GM19193 (cell line): ENCODE measurements around the gene FOXA3.
A peak's percentile ranks its signal among the peaks of the same experiment; 100 is the strongest.

Source experiments
- POLR2A ChIP-seq: IDR thresholded peaks from 4 replicates; pipeline ENCODE4 v1.6.1; 2011; ENCODE audit not compliant: insufficient read depth, insufficient read length; ENCODE audit errors: extremely low read depth

The FOXA3 gene

GRCh38 chr19:45879055-45879454 lies 14.9 kb downstream of the FOXA3 start:
- no peak for TF ChIP-seq POLR2A

GRCh38 chr19:45879971-45880370 lies 15.8 kb downstream of the FOXA3 start:
- no peak for TF ChIP-seq POLR2A

- peak; percentile 19 for TF ChIP-seq POLR2A
Observed at GRCh38 chr19:45881082-45881908, 17.2 kb downstream of the FOXA3 start.

- TF ChIP-seq POLR2A: no peak
Observed at GRCh38 chr19:45881909-45882528, 17.9 kb downstream of the FOXA3 start.

GRCh38 chr19:45882652-45883585 lies 18.8 kb downstream of the FOXA3 start:
- peak; percentile 96 for TF ChIP-seq POLR2A

- no peak for TF ChIP-seq POLR2A
Observed at GRCh38 chr19:45883586-45883880, 19.4 kb downstream of the FOXA3 start.

GRCh38 chr19:45883881-45884681 lies 20.0 kb downstream of the FOXA3 start:
- no peak for TF ChIP-seq POLR2A

- no peak for TF ChIP-seq POLR2A
Observed at GRCh38 chr19:45884682-45885555, 20.8 kb downstream of the FOXA3 start.

GRCh38 chr19:45885556-45886426 lies 21.7 kb downstream of the FOXA3 start, which contains the start of gene IRF2BP1:
IRF2BP1 (minus strand) TSS chr19:45886141; CDS start chr19:45885774, 367 bp downstream.
- TF ChIP-seq POLR2A: peak; percentile 60

GRCh38 chr19:45886427-45887199 lies 22.5 kb downstream of the FOXA3 start:
- TF ChIP-seq POLR2A: peak; percentile 50

- TF ChIP-seq POLR2A: no peak
Observed at GRCh38 chr19:45887200-45887710, 23.1 kb downstream of the FOXA3 start.
